Activated T-helper 17 cell treated with anti-CD3 and anti-CD28 coated beads, Interleukin-2, amount 50 U/mL, for 72 hours (primary cell): ENCODE measurements around the gene IFNG. TPM values are rescaled to one million over a fixed set of nuclear protein-coding genes. Genes with fewer than 3 reads are reported as not detected.
A peak's percentile ranks its signal among the peaks of the same experiment; 100 is the strongest.

Source experiments
- ATAC-seq: fragments of 150-1000 bp; cut with Tn5 transposase; replicated peaks from 2 replicates; pipeline ENCODE4 v1.10.0; 2021; ENCODE audit warnings: mild to moderate bottlenecking, moderate library complexity
- H3K27ac Mint-ChIP-seq: one replicate; pipeline ENCODE4 v1.8.0; 2022; ENCODE audit warnings: mixed read lengths
- H3K27me3 Mint-ChIP-seq: one replicate; pipeline ENCODE4 v1.8.0; 2022; ENCODE audit warnings: mixed read lengths
- H3K36me3 Mint-ChIP-seq: one replicate; pipeline ENCODE4 v1.8.0; 2022; ENCODE audit warnings: low read depth, mild to moderate bottlenecking, mixed read lengths
- H3K4me1 Mint-ChIP-seq: one replicate; pipeline ENCODE4 v1.8.0; 2022; ENCODE audit warnings: mixed read lengths
- H3K4me3 Mint-ChIP-seq: one replicate; pipeline ENCODE4 v1.8.0; 2022; ENCODE audit warnings: mild to moderate bottlenecking, mixed read lengths
- H3K9me3 Mint-ChIP-seq: one replicate; pipeline ENCODE4 v1.8.0; 2022; ENCODE audit warnings: mixed read lengths
- total RNA-seq, 2 donors: library from RNA; stranded (reverse); gene quantifications; one replicate each; pipeline ENCODE4 v1.2.3, GENCODE V29; 2022

Gene IFNG
- total RNA-seq, 2 donors from 2014 or later = 33.2 to 51.7 TPM

DNA sequence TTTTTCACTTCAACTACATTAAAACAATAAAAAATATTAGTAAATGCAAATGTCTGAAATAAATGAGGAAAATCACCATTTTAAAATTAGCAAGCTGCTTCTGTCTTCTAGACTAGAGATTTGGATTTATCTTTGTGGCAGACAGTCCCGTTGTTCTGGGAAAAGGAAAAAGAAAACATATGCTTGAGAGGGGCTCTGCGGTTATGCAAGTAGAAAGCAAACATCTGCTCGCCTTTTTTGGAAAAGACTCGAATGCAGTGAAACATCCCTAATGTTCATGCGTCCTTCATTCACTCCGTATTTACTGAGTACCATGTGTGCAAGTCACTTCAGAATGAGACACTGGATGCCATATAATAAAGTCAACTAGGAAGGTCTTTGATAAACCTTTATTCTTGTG, 44.9 kb downstream of the IFNG start:
- Mint-ChIP-seq H3K4me1 (peaks cover 16% of the 10 kb centered on the region), H3K36me3 (no peaks in the 10 kb centered on the region), H3K4me3 (no peak overlapping the region), H3K27me3 (peaks cover 4% of the 10 kb centered on the region), H3K9me3 (no peaks in the 10 kb centered on the region), H3K27ac (no peak overlapping the region)
- no peak for ATAC-seq

DNA sequence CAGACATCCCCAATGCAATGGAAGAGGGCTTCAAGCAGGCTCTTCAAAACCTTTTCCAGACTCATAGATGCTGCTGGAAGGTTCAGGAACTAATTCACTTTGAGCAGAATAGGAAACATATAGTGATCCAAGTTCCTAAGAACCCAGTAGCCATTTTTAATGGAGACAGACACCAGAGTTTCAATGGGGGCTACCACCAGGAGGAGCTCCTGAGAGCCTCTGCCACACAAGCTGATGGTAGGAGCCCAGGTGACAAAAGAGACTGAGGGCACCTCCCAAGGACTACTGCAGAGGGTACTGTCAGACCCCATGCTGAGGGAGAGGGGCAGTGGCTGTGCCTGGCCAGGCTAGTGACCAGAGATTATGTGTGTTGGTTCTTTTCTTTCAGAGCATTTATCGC, 45.9 kb downstream of the IFNG start:
- H3K36me3 Mint-ChIP-seq = no peaks in the 10 kb centered on the region
- H3K27me3 Mint-ChIP-seq = peaks cover 4% of the 10 kb centered on the region
- no peaks in the 10 kb centered on the region for H3K9me3 Mint-ChIP-seq
- no peak overlapping the region for H3K27ac Mint-ChIP-seq
- H3K4me1 Mint-ChIP-seq = peaks cover 16% of the 10 kb centered on the region
- ATAC-seq = peak; percentile 36
- no peak overlapping the region for H3K4me3 Mint-ChIP-seq

DNA sequence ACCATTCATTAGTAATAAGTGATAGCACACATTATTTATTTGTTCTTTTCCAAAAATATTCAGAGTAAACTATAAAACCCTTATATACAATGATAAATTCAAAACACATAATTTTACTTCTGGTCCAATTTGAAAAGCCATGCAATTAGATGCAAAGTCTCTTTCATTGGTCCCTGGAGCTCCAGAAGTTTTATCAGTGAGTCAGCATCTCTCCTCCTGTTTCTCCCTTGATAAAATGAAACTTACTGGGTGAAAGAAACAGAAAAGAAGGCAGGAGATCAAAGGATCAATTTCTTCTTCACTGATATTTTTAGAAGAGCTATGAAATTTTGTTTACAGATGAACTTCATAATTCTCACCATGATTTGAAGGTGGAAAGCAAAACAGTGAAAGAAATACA, 47.5 kb downstream of the IFNG start:
- H3K9me3 Mint-ChIP-seq = no peaks in the 10 kb centered on the region
- no peak overlapping the region for H3K4me3 Mint-ChIP-seq
- no peak for ATAC-seq
- no peaks in the 10 kb centered on the region for H3K36me3 Mint-ChIP-seq
- no peaks in the 10 kb centered on the region for H3K4me1 Mint-ChIP-seq
- no peak overlapping the region for H3K27ac Mint-ChIP-seq
- no peaks in the 10 kb centered on the region for H3K27me3 Mint-ChIP-seq

DNA sequence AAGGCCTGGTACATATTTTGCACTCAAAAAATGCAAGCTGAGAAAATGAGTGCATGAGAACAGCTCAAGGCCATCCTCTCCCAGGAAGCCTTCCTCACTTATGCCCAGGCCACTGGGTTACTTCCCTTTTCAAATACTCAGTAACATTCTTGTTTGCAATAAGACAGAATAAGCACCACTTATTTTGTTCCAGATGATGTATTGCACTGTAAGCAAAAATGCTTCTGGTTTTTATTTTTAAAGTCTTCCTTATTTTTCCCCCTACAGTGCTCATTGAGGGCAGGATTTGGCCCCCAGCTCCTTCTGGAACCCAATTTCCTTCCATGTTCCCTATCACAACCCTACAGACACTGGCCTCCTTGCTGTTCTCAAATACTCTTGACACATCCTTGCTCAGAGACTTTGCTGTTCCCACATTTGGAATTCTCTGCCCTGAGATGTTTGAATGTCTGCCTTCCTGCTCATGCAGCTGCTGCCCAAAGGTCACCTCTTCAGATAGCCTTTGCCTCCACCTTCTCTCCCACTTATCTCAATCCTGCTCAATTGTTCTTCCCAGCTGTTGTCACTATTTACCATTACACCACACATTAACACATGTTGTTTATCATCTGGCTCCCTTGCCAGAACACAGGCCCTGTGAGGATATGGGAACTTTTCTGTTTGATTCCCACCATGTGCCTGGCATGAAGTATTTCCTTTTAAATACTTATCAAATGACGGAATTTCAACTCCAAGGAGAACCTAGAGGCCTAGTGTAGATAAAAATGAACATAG, 49.9 kb downstream of the IFNG start:
- Mint-ChIP-seq H3K4me3 (no peak overlapping the region), H3K9me3 (no peaks in the 10 kb centered on the region), H3K36me3 (no peaks in the 10 kb centered on the region), H3K27ac (no peak overlapping the region), H3K4me1 (no peaks in the 10 kb centered on the region), H3K27me3 (no peaks in the 10 kb centered on the region)
- ATAC-seq = no peak

DNA sequence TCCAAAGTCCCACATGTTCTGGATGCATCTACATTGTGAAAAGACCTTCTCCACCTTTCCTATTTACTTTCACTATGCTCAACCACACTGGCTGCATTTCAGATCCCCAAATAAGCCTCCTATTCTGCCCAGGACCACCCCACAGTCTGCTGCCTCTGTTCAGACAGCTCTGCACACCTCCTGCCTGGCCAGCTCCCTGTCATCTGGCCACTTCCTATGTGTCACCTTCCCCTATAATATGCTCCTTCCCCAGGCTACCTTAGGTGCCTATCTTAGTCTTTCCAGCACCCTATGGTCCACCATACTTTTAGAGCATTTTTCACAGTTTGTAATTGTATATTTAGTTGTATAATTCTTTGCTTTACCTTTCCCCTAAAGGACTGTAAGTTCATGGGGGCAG, 50.5 kb downstream of the IFNG start:
- no peaks in the 10 kb centered on the region for H3K36me3 Mint-ChIP-seq
- H3K4me3 Mint-ChIP-seq = no peak overlapping the region
- H3K4me1 Mint-ChIP-seq = no peaks in the 10 kb centered on the region
- no peaks in the 10 kb centered on the region for H3K27me3 Mint-ChIP-seq
- no peak overlapping the region for H3K27ac Mint-ChIP-seq
- H3K9me3 Mint-ChIP-seq = no peaks in the 10 kb centered on the region
- no peak for ATAC-seq

DNA sequence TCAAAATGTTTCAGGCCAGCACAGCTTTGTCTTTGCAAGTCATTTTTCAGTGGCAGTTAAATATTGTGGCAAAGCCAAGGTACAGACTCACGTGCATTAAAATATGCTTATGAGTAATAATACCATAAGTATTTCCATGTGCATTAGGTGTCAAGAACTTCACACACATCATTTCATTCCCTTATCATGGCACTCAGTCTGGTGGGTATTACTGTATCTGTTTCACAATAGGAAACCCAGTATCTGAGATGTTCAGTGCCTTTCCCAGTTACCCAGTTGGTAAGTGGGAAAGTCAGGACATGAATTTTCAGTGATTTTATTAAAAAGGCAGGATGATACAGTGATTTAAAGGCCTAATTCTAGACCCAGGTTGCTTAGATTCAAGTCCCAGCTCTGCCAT, 52.9 kb downstream of the IFNG start:
- no peak for ATAC-seq
- Mint-ChIP-seq H3K27me3 (peaks cover 3% of the 10 kb centered on the region), H3K9me3 (no peaks in the 10 kb centered on the region), H3K4me1 (no peaks in the 10 kb centered on the region), H3K4me3 (no peak overlapping the region), H3K36me3 (no peaks in the 10 kb centered on the region), H3K27ac (no peak overlapping the region)

DNA sequence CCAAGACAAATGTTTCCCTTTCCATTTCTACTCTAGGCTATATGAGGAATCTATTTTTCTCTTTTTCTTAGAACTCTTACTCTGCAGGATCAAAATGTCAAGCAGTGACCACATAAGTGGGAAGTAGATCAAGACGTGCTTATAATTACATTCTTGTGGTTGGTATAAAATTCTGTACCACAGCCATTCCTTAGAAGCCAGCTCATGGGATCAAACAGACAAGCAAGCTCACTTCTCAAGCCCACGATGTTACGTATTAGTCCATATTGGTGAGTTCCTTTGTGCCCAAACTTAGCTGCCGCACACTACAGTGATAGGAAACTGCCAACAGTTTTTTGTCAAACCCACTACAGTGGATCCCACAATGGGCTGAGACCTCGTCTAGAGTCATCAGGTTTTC, 53.4 kb downstream of the IFNG start:
- no peaks in the 10 kb centered on the region for H3K4me1 Mint-ChIP-seq
- no peak overlapping the region for H3K27ac Mint-ChIP-seq
- ATAC-seq = no peak
- peaks cover 5% of the 10 kb centered on the region for H3K27me3 Mint-ChIP-seq
- H3K4me3 Mint-ChIP-seq = no peak overlapping the region
- no peaks in the 10 kb centered on the region for H3K9me3 Mint-ChIP-seq
- H3K36me3 Mint-ChIP-seq = no peaks in the 10 kb centered on the region

Other genes with a start within 250 kb of the IFNG start
- not detected for gene IFNG-AS1, start 170.3 kb downstream of the IFNG start, total RNA-seq
- 10 to 100 TPM in 1 of 2 donors, 1 to 10 TPM in 1; 8.0 to 66.8 TPM for gene IL26, start 66.1 kb upstream of the IFNG start, total RNA-seq
- 100 to 1,000 TPM in 1 of 2 donors, 10 to 100 TPM in 1; 52.3 to 253 TPM for gene IL22, start 93.9 kb upstream of the IFNG start, total RNA-seq
- gene MDM1, start 172.6 kb upstream of the IFNG start, total RNA-seq = 10 to 100 TPM; 14.2 to 31.5 TPM